Skeletal muscle cell (primary cell): ENCODE results near the gene PCYT2.
A peak's percentile ranks its signal among the peaks of the same experiment; 100 is the strongest.

Experiments
- DNase-seq: peaks from one replicate; pipeline ENCODE4 v3.0.0-alpha.2; 2010; ENCODE audit warnings: low read depth
- H3K4me3 ChIP-seq: 2 replicates; pipeline ENCODE4 v1.5.1; 2011; ENCODE audit warnings: low read depth, mild to moderate bottlenecking, control low read depth, low read length, moderate library complexity

PCYT2 gene

GRCh38 chr17:81904600-81905423 lies 6.4 kb downstream of the PCYT2 start:
- DNase-seq, result no peak
- H3K4me3 ChIP-seq, result no peak overlapping the region

GRCh38 chr17:81903896-81904599 lies 7.2 kb downstream of the PCYT2 start:
- no peak overlapping the region for H3K4me3 ChIP-seq
- no peak for DNase-seq

- no peak overlapping the region for H3K4me3 ChIP-seq
Observed at GRCh38 chr17:81903415-81903831, 7.8 kb downstream of the PCYT2 start.

GRCh38 chr17:81902653-81903414 lies 8.4 kb downstream of the PCYT2 start:
- DNase-seq, result no peak
- H3K4me3 ChIP-seq, result peak overlapping the region; percentile 42

More at GRCh38 chr17:81903415-81903831, 7.8 kb downstream of the PCYT2 start:
- DNase-seq, result no peak

- DNase-seq, result no peak
- H3K4me3 ChIP-seq, result peak within 1 kb of the TSS; percentile 42
Observed at GRCh38 chr17:81902023-81902652, 9.1 kb downstream of the PCYT2 start, which contains the start of gene NPB. NPB (plus strand) TSS chr17:81902238; CDS start chr17:81902278, 40 bp downstream.

GRCh38 chr17:81901167-81902022 lies 9.8 kb downstream of the PCYT2 start:
- peak overlapping the region; percentile 42 for H3K4me3 ChIP-seq
- no peak for DNase-seq

- H3K4me3 ChIP-seq, result no peak overlapping the region
- no peak for DNase-seq
Observed at GRCh38 chr17:81900181-81900820, 10.9 kb downstream of the PCYT2 start.

GRCh38 chr17:81899514-81900166 lies 11.6 kb downstream of the PCYT2 start:
- no peak for DNase-seq
- H3K4me3 ChIP-seq, result no peak overlapping the region

- H3K4me3 ChIP-seq, result no peak overlapping the region
- DNase-seq, result no peak
Observed at GRCh38 chr17:81898885-81899284, 12.3 kb downstream of the PCYT2 start.

- no peak overlapping the region for H3K4me3 ChIP-seq
- DNase-seq, result peak; percentile 63
Observed at GRCh38 chr17:81898029-81898866, 13.0 kb downstream of the PCYT2 start.

GRCh38 chr17:81895400-81895799 lies 15.8 kb downstream of the PCYT2 start:
- H3K4me3 ChIP-seq, result no peak overlapping the region
- no peak for DNase-seq

- peak overlapping the region; percentile 86 for H3K4me3 ChIP-seq
- DNase-seq, result no peak
Observed at GRCh38 chr17:81891303-81891552, 20.0 kb downstream of the PCYT2 start.

GRCh38 chr17:81890447-81891302 lies 20.5 kb downstream of the PCYT2 start:
- H3K4me3 ChIP-seq, result peak overlapping the region; percentile 86
- no peak for DNase-seq

GRCh38 chr17:81889602-81890001 lies 21.6 kb downstream of the PCYT2 start:
- DNase-seq, result no peak
- H3K4me3 ChIP-seq, result no peak overlapping the region

GRCh38 chr17:81888988-81889595 lies 22.1 kb downstream of the PCYT2 start:
- DNase-seq, result no peak
- no peak overlapping the region for H3K4me3 ChIP-seq
